ENCODE measurements around the gene TBX1. TPM values are rescaled to one million over a fixed set of nuclear protein-coding genes. Genes with fewer than 3 reads are reported as not detected.

TBX1 gene
- 1 to 10 TPM; 1.4 to 2.5 (median 1.8) TPM for total RNA-seq

DNA sequence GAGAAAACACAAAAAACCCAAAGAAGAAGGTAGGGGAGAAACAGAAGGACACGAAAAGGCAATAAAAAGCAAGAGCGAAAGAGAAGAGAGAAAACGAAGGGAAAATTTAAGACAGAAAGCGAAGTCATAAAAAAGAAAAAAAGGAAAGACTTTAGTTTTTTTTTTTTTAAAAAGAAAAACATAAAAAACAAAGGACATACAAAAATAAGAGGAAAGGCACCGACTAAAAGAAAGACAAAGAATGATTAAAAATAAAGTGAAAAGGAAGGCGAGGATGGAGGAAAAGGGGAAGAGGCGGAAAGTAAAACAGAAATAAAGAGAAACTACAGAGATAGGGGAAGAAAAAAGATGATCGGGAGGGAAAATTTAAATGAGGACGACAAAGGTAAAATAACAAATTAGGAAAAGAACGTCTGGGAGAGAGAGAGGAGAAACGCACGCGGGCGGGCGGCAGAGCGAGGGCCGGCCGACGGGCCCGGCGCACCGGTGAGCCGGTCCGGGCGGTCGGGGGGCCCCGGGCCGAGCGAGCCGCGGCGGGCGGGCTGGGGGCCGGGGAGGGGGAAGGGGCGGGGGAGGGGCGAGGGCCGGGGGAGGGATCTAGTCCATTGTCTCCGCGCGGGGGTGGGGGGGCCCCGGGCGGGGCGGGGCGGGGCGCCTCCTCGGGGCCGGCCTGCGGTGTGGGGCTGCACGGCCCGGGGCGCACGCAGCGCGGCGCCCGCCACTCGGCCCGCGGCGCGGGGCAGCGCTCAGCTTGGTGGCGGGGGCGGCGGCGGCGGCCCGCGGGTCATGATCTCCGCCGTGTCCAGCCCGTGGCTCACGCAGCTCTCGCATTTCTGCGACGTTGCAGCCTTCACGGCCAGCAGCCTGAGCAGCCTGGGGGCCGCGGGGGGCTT, at the start of gene TBX1:
TBX1 (plus strand) TSS at position 721 of the 893 bp plus-strand sequence; CDS start at position 787, 66 bp downstream.
- 6% methylated on average over 28 of the region's 79 CpGs for WGBS
- Histone ChIP-seq H3K9me3 (no peaks in the 10 kb centered on the region), H3K4me1 (peaks cover 3 to 47% (median 45%) of the 10 kb centered on the region in 4 donors), H3K36me3 (no peaks in the 10 kb centered on the region), H3K27me3 (peaks cover 4 to 95% (median 63%) of the 10 kb centered on the region in 4 donors), H3K4me3 (peak within 1 kb of the TSS; percentile 33 to 47 (median 36)), H3K27ac (replicated peaks in 1 of 4) (no peak within 1 kb of the TSS)
- DNase-seq (ENCODE audit: extremely low spot score) = no peak
- intact Hi-C loops (cut with DNase I) = loop anchor here (10.0 kb wide), 1 partner anchor 84 kb away; no protein-coding TSS in a partner anchor
- no peak for TF ChIP-seq POLR2AphosphoS5 (IDR thresholded peaks at IDR 0.05)
- no peak for TF ChIP-seq EP300 (IDR thresholded peaks at IDR 0.05)
- TF ChIP-seq POLR2A (IDR thresholded peaks at IDR 0.05; ENCODE audit: low read depth) = no peak
- TF ChIP-seq, protein P1, sequence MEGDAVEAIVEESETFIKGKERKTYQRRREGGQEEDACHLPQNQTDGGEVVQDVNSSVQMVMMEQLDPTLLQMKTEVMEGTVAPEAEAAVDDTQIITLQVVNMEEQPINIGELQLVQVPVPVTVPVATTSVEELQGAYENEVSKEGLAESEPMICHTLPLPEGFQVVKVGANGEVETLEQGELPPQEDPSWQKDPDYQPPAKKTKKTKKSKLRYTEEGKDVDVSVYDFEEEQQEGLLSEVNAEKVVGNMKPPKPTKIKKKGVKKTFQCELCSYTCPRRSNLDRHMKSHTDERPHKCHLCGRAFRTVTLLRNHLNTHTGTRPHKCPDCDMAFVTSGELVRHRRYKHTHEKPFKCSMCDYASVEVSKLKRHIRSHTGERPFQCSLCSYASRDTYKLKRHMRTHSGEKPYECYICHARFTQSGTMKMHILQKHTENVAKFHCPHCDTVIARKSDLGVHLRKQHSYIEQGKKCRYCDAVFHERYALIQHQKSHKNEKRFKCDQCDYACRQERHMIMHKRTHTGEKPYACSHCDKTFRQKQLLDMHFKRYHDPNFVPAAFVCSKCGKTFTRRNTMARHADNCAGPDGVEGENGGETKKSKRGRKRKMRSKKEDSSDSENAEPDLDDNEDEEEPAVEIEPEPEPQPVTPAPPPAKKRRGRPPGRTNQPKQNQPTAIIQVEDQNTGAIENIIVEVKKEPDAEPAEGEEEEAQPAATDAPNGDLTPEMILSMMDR (IDR thresholded peaks at IDR 0.05) = no peak

DNA sequence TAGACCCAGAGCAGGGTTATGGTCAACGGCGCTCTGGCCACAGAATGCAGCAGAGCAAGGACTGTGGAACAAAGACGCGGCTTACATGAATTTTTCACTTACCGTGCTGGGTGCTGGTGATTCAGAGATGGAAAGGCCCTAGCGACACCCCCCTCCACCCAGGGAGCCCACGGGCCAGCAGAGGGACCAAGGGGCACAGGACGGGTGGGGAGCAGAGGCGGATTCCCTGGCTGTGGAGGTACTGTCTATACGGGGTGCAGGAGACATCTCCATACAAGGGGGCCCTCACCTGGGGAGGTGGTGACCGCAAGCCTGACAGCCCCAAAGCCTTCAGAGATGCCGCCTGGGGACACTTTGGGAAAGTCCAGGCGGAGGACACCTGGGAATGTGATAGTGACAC, 47.3 kb upstream of the TBX1 start:
- H3K27ac ChIP-seq (replicated peaks in 1 of 4) = no peak overlapping the region
- intact Hi-C loops (cut with DNase I) = no loop called here
- 95% methylated on average over 11 of the region's 13 CpGs for WGBS
- DNase-seq (ENCODE audit: extremely low spot score) = no peak
- H3K27me3 ChIP-seq = peaks cover 0 to 55% (median 2%) of the 10 kb centered on the region in 4 donors
- peak overlapping the region in 1 of 4 donors; percentile 72 for H3K4me3 ChIP-seq
- no peak for TF ChIP-seq POLR2A (IDR thresholded peaks at IDR 0.05; ENCODE audit: low read depth)
- TF ChIP-seq EP300 (IDR thresholded peaks at IDR 0.05) = no peak
- TF ChIP-seq, protein P1 (IDR thresholded peaks at IDR 0.05) = no peak
- TF ChIP-seq POLR2AphosphoS5 (IDR thresholded peaks at IDR 0.05) = no peak
- H3K4me1 ChIP-seq = peaks cover 16 to 50% (median 40%) of the 10 kb centered on the region in 4 donors
- H3K36me3 ChIP-seq = no peaks in the 10 kb centered on the region
- no peaks in the 10 kb centered on the region for H3K9me3 ChIP-seq

DNA sequence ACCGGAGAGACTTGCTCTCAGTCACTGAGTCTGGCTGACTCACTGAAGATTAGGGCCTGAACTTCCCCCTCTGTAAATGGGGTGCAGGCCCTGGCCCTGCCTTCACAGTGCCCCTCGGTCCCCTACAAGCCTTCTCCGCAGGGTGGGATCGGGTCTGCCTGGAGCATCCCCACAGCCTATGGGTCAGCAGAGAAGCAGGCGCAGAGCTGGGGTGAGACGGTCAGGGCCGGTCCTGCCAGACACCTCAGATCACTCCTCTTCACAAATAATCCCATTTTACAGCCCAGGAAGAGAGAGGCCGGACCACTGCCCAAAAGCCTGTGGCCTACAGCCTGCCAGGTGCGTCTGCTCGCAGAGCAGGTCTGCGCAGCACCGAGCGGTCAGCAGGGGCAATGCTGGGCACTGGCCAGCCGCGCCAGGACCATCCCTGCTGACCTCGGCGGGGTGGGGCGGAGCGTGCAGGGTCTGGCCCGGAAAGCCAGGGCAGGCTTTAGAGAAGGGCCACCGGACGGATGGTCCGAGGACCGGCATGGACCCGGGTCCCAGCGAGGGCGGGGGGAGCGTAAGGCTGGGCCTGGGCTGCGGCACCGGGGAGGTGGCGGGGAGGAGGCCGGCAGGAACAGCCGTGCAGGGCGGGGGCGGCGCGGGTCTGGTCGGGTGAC, 46.8 kb upstream of the TBX1 start:
- H3K27ac ChIP-seq (replicated peaks in 1 of 4) = no peak overlapping the region
- no peak for TF ChIP-seq EP300 (IDR thresholded peaks at IDR 0.05)
- no peak for TF ChIP-seq POLR2A (IDR thresholded peaks at IDR 0.05; ENCODE audit: low read depth)
- TF ChIP-seq, protein P1 (IDR thresholded peaks at IDR 0.05) = no peak
- TF ChIP-seq POLR2AphosphoS5 (IDR thresholded peaks at IDR 0.05) = no peak
- H3K27me3 ChIP-seq = peaks cover 0 to 55% (median 2%) of the 10 kb centered on the region in 4 donors
- no peaks in the 10 kb centered on the region for H3K36me3 ChIP-seq
- H3K9me3 ChIP-seq = no peaks in the 10 kb centered on the region
- no peak for DNase-seq (ENCODE audit: extremely low spot score)
- peak overlapping the region; percentile 64 to 83 (median 70) for H3K4me3 ChIP-seq
- peaks cover 21 to 51% (median 45%) of the 10 kb centered on the region in 4 donors for H3K4me1 ChIP-seq
- WGBS = 28% methylated on average over 29 of the region's 38 CpGs
- intact Hi-C loops (cut with DNase I) = no loop called here

DNA sequence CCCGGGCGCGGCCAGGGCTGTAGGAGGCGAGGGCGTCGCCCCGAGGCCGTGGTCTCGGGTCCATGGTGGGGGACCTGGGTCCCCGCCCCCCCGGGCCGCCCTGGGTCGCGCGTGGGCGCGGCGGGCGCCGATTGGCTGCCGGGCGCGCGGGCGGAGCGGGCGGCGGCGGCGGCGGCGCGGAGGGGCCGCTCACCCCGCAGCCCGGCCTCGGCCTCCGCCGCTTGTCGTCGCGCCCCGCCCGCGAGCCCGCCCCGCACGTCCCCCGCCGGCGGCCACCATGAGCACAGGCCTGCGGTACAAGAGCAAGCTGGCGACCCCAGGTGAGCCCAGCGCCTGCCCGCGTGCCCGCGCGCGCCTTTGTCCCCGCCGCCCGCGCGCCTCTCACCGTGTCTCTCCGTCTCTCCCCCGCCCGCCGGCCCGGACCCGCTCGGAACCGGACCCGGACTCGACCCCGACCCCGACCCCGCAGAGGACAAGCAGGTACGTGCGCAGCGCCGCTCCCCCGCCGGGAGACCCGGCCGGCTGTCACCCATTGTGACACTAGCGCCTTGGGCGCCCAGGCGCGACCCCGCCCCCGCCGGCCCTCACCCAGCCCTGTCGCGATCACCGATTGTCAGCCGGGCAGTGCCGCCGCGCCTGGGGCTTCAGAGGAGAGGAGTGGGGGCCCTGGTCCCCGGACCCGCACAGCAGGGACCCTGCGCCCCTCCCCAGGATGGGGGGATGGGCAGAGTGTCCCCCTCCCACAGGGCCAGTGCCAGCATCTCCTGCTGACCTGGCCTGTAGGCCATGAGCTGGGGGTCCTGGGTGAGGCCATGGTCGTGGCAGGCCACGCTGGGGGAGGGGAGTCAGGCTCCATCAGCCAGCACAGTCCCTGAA, 46.0 kb upstream of the TBX1 start, which contains the start of gene SEPTIN5:
SEPTIN5 (plus strand) TSS at position 192 of the 876 bp plus-strand sequence; CDS start at position 278, 86 bp downstream.
- intact Hi-C loops (cut with DNase I) = no loop called here
- Histone ChIP-seq H3K27me3 (peaks cover 0 to 56% (median 2%) of the 10 kb centered on the region in 4 donors), H3K4me1 (peaks cover 28 to 57% (median 49%) of the 10 kb centered on the region in 4 donors), H3K36me3 (no peaks in the 10 kb centered on the region), H3K4me3 (peak within 1 kb of the TSS; percentile 64 to 83 (median 70)), H3K9me3 (no peaks in the 10 kb centered on the region), H3K27ac (replicated peaks in 1 of 4) (peak within 1 kb of the TSS in 1 of 4 donors; percentile 61)
- TF ChIP-seq POLR2AphosphoS5 (IDR thresholded peaks at IDR 0.05) (no peak), POLR2A (IDR thresholded peaks at IDR 0.05; ENCODE audit: low read depth) (no peak), EP300 (IDR thresholded peaks at IDR 0.05) (no peak)
- TF ChIP-seq, protein P1 (IDR thresholded peaks at IDR 0.05) = no peak
- WGBS = 0% methylated on average over 8 of the region's 106 CpGs
- no peak for DNase-seq (ENCODE audit: extremely low spot score)
